Breast epithelium (tissue), 4 donors: ENCODE data around the gene MANBA. TPM values are rescaled to one million over a fixed set of nuclear protein-coding genes. Genes with fewer than 3 reads are reported as not detected.
"Not testable (repeated sequence)": the region's sequence is repeated elsewhere in the genome, so short reads cannot be mapped to it uniquely, and the experiment has no call there.

ENCODE experiments used
- DNase-seq, 2 donors: peaks; one replicate each; pipeline ENCODE4 v3.0.0-alpha.2; 2019; ENCODE audit warnings: low spot score in 2 of 2
- H3K27ac ChIP-seq, 2 donors: fragments of 200-600 bp; sonication (generic) in 1 of 2; one replicate each; pipeline ENCODE4 v1.5.1; 2016 to 2019; ENCODE audit warnings: mild to moderate bottlenecking in 1 of 2
- H3K27me3 ChIP-seq, 2 donors: fragments of 200-600 bp; sonication (generic) in 1 of 2; one replicate each; pipeline versions ENCODE4 v1.5.1 to v1.6.0; 2017 to 2019; ENCODE audit warnings: control low read depth in 1 of 2, mild to moderate bottlenecking in 1 of 2
- H3K36me3 ChIP-seq: fragments of 200-600 bp; one replicate; pipeline ENCODE4 v1.5.1; 2019
- H3K4me1 ChIP-seq, 2 donors: fragments of 200-600 bp; sonication (generic); one replicate each; pipeline ENCODE4 v1.5.1; 2016 to 2019; ENCODE audit warnings: control low read depth in 1 of 2
- H3K4me3 ChIP-seq, 3 donors: fragments of 200-600 bp; sonication (generic); 1 replicate in 2 of 3; 2 replicates in 1 of 3; pipeline ENCODE4 v1.5.1; 2016 to 2019; ENCODE audit warnings: mild to moderate bottlenecking in 3 of 3, moderate library complexity in 2 of 3
- H3K9me3 ChIP-seq, 2 donors: fragments of 200-600 bp; sonication (generic) in 1 of 2; one replicate each; pipeline ENCODE4 v1.5.1; 2016 to 2019; ENCODE audit warnings: control low read depth in 1 of 2
- POLR2A ChIP-seq: fragments of 450-650 bp; IDR thresholded peaks from one replicate; pipeline ENCODE4 v1.6.1; 2016; ENCODE audit warnings: antibody characterized with exemption, mild to moderate bottlenecking, moderate library complexity
- POLR2AphosphoS5 ChIP-seq, 3 donors: sonication (generic); formaldehyde crosslinking; IDR thresholded peaks; one replicate each; pipeline ENCODE4 v1.6.1; 2017; ENCODE audit warnings: antibody characterized with exemption in 3 of 3
- intact Hi-C: fragments of 100-400 bp; cut with DNase I; formaldehyde crosslinking; loops from one replicate; pipeline ENCODE4 v1.15.1; 2023; ENCODE audit warnings: low total_unique reads
- total RNA-seq, 3 donors: library from RNA; depleted of rRNA; stranded (reverse); fragments of >200 nt; gene quantifications; one replicate each; pipeline ENCODE4 v1.1.0, GENCODE V29; 2016
- TF ChIP-seq, protein P1 (sequence below), 3 donors: fragments of 450-650 bp; IDR thresholded peaks; one replicate each; pipeline ENCODE4 v1.5.1; 2016 to 2017; ENCODE audit warnings: antibody characterized with exemption in 3 of 3, mild to moderate bottlenecking in 3 of 3, moderate library complexity in 3 of 3

MANBA gene
- total RNA-seq, 3 donors from 2014 or later, result 47.8 to 56.2 (median 49.8) TPM

DNA sequence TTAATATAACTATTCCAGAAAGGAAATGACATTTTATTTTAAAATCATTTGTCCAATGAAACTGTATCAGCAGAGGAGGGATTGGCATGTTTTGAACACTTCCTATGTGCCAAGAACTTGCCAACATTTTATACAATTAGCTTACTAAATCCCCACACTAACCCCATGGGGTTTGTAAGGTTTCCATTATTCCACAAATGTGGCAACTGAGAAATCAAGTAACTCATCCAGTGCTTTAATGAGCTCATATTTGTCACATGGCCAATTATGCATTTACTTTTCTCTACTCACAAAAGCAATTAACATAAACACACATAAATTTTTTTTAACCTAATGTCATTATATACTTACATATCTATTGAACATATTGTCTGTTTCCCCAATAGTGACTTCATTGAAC, 37.3 kb downstream of the MANBA start:
- no peak overlapping the region for H3K27ac ChIP-seq

DNA sequence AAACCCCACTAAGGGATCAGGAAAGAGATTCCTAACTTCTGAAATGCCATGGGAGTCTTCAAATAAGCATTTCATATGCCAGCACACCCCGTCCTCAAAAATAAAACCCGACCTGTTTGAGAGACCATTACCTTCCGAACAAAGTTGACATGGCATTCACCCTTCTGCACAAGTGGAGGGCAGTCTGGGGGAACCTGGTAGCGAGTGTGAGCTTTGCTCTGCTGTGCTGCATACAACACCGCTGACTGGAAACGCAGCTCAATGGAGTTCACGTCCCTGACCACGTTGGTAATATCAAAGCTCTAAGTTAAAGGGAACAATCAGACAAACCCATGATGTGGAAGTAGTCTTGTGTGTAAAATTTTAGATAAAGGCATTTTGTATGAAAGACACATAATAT, 38.0 kb downstream of the MANBA start:
- H3K27ac ChIP-seq, result no peak overlapping the region
- no peak for TF ChIP-seq POLR2AphosphoS5 (IDR thresholded peaks at IDR 0.05)
- TF ChIP-seq, protein P1, sequence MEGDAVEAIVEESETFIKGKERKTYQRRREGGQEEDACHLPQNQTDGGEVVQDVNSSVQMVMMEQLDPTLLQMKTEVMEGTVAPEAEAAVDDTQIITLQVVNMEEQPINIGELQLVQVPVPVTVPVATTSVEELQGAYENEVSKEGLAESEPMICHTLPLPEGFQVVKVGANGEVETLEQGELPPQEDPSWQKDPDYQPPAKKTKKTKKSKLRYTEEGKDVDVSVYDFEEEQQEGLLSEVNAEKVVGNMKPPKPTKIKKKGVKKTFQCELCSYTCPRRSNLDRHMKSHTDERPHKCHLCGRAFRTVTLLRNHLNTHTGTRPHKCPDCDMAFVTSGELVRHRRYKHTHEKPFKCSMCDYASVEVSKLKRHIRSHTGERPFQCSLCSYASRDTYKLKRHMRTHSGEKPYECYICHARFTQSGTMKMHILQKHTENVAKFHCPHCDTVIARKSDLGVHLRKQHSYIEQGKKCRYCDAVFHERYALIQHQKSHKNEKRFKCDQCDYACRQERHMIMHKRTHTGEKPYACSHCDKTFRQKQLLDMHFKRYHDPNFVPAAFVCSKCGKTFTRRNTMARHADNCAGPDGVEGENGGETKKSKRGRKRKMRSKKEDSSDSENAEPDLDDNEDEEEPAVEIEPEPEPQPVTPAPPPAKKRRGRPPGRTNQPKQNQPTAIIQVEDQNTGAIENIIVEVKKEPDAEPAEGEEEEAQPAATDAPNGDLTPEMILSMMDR (IDR thresholded peaks at IDR 0.05), result no peak
- no peak for TF ChIP-seq POLR2A
- intact Hi-C loops, result loop anchor here (10.0 kb wide), 1 partner anchor 1282 kb away; no protein-coding TSS in a partner anchor

More for the DNA sequence above, 37.3 kb downstream of the MANBA start:
- H3K36me3 ChIP-seq, result no peaks in the 10 kb centered on the region
- no peaks in the 10 kb centered on the region for H3K4me1 ChIP-seq
- intact Hi-C loops, result loop anchor here (10.0 kb wide), 1 partner anchor 1281 kb away; no protein-coding TSS in a partner anchor
- H3K27me3 ChIP-seq, result no peaks in the 10 kb centered on the region
- TF ChIP-seq, protein P1 (IDR thresholded peaks at IDR 0.05), result no peak
- TF ChIP-seq POLR2A, result no peak
- no peak for TF ChIP-seq POLR2AphosphoS5 (IDR thresholded peaks at IDR 0.05)
- H3K4me3 ChIP-seq, result no peak overlapping the region
- no peaks in the 10 kb centered on the region for H3K9me3 ChIP-seq
- no peak for DNase-seq

DNA sequence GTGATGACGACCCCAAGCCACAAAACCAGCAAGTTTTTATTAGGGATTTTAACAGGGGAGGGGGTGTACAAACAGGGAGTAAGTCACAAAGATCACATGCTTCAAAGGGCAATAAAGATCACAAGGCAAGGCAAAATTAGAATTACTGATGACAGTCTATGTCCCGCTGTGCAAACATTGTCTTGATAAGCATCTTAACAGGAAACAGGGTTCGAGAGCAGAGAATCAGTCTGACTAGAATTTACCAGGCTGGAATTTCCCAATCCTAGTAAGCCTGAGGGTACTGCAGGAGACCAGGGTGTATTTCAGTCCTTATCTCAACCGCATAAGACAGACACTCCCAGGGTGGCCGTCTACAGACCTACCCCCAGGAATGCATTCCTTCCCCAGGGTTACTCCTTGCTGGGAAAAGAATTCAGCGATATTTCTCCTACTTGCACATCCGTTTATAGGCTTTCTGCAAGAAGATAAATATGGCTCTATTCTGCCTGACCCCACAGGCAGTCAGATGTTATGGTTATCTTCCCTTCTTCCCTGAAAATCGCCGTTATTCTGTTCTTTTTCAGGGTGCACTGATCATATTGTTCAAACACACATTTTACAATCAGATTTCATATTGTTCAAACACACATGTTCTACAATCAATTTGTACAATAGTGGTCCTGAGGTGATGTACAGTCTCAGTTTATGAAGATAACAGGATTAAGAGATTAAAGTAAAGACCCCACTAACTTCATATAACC, 41.8 kb downstream of the MANBA start:
- H3K4me1 ChIP-seq, H3K27me3 ChIP-seq, H3K4me3 ChIP-seq, intact Hi-C loops, DNase-seq, H3K27ac ChIP-seq, H3K36me3 ChIP-seq, H3K9me3 ChIP-seq: not testable (repeated sequence)

More for the DNA sequence above, 38.0 kb downstream of the MANBA start:
- DNase-seq, result no peak
- Histone ChIP-seq H3K4me3 (no peak overlapping the region), H3K4me1 (no peaks in the 10 kb centered on the region), H3K27me3 (no peaks in the 10 kb centered on the region), H3K9me3 (no peaks in the 10 kb centered on the region), H3K36me3 (no peaks in the 10 kb centered on the region)

DNA sequence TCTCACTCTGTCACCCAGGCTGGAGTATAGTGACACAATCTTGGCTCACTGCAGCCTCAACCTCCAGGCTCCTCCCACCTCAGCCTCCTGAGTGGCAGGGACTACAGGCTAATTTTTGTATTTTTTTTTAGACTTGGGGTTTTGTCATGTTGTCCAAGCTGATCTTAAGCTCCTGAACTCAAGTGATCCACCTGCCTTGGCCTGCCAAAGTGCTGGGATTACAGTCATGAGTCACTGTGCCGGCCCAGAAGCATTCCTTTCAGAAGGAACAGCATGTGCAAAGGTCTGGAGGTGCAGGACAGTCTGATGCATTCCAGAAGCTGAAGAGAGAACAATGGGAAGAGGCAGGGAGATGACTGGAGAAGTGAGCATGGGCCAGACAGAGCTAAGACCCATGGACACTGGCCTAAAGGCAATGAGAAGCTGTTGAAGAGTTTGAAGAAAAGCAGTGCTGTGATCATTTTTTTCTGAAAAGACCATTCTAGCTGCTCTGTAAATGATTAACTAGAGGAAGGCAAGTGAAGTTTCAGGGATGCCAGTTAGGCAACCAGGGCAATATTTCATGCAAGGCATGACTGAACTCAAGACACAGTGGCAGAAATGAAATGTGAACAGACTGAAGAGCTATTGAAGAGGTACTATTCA, 43.2 kb downstream of the MANBA start:
- TF ChIP-seq POLR2AphosphoS5 (IDR thresholded peaks at IDR 0.05), result no peak
- no peak for TF ChIP-seq POLR2A
- TF ChIP-seq, protein P1 (IDR thresholded peaks at IDR 0.05), result no peak
- no peak for DNase-seq
- Histone ChIP-seq H3K4me3 (no peak overlapping the region), H3K36me3 (no peaks in the 10 kb centered on the region), H3K9me3 (no peaks in the 10 kb centered on the region), H3K27ac (no peak overlapping the region), H3K4me1 (no peaks in the 10 kb centered on the region), H3K27me3 (no peaks in the 10 kb centered on the region)
- intact Hi-C loops, result no loop called here

DNA sequence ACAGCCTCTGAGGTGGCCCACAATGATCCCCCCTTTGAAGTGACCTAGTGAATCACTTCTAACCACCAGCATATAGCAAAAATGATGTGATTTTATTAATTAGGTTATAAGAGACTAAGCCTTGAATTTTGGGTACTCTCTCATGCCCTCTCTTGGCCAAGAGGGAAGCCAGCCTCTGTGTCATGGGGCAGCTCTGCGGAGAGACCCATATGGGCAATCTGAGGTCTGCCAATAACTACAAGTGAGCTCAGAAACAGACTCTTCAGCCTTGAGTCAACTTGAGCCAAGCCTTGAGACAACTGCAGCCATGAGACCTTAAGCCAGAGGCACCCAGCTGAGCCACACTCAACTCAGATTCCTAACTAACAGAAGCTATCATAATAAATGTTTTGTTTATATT, 45.7 kb downstream of the MANBA start:
- TF ChIP-seq POLR2AphosphoS5 (IDR thresholded peaks at IDR 0.05) (no peak), POLR2A (no peak)
- TF ChIP-seq, protein P1 (IDR thresholded peaks at IDR 0.05), result no peak
- Histone ChIP-seq H3K36me3 (no peaks in the 10 kb centered on the region), H3K4me1 (no peaks in the 10 kb centered on the region), H3K4me3 (no peak overlapping the region), H3K9me3 (no peaks in the 10 kb centered on the region), H3K27me3 (no peaks in the 10 kb centered on the region), H3K27ac (no peak overlapping the region)
- intact Hi-C loops, result no loop called here
- DNase-seq, result no peak

DNA sequence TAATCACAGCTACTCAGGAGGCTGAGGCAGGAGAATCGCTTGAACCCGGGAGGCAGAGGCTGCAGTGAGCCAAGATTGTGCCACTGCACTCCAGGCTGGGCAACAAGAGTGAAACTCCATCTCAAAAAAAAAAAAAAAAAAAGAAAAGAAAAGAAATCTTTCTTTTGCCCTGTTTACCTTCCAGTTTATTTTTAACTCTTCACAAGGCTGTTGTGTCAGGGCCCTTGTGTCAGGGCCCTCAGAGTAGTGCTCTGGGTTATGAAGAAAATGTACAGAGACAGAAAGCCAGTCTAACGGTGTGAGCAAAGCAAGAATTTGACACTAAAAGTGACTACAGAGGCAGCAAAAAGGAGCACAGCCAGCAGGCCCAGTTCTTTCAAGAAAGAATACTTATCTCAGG, 47.0 kb downstream of the MANBA start:
- H3K27me3 ChIP-seq, H3K4me3 ChIP-seq, H3K9me3 ChIP-seq, H3K4me1 ChIP-seq, DNase-seq, H3K36me3 ChIP-seq, H3K27ac ChIP-seq, intact Hi-C loops: not testable (repeated sequence)
